CD4-positive, alpha-beta T cell treated with Interleukin-15 for 4 hours (primary cell): ENCODE results near the gene CREB3.

Experiments used
- DNase-seq: peaks from one replicate; pipeline ENCODE4 v3.0.0-alpha.2; 2020; ENCODE audit warnings: low spot score

The CREB3 gene

DNA sequence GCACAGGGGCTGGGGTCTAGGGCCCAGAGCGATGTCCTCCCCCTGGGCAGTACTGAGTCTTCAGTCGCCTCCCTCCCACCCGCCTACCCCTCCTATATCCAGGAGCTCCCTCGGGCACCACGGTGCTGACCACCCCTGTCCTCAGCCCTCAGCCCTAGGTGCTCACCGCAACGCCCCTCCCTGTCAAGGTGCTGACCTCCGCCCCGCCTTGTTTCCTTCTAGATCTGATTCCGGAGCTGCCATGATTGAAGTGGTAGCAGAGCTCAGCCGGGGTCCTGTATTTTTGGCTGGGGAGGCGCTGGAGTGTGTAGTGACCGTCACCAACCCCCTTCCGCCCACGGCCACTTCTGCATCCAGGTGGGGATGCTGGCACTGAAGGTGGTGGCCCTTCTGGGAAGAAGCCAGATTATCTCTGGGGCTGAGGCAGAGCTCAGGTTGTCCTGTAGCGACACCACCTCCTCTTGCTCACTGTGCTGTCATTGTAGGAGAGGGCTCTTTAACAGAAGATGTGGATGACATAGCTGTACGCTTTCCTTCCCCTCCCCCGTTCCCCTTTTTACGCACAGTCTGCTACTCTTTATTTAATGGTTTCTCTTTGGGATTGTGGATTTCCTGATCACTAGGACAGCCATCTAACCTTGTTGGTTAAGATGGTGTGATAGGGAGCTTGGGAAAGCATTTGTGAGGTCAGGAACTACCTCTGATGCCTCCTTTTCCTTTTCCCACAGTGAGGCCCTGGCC lies 17.2 kb downstream of the CREB3 start:
- peak; percentile 41 for DNase-seq

DNA sequence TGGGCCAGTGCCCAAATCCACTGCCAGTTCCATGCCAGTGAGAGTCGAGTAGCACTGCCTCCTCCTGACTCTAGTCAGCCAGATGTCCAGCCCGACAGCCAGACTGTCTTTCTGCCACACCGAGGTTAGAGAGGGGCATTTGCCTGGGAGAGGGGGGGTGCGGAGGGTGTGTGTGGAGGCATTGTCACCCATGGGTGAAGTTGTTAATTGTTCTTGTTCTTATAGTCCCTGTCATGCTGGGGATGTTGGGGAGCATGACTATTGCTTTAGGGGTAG lies 17.7 kb downstream of the CREB3 start:
- no peak for DNase-seq

DNA sequence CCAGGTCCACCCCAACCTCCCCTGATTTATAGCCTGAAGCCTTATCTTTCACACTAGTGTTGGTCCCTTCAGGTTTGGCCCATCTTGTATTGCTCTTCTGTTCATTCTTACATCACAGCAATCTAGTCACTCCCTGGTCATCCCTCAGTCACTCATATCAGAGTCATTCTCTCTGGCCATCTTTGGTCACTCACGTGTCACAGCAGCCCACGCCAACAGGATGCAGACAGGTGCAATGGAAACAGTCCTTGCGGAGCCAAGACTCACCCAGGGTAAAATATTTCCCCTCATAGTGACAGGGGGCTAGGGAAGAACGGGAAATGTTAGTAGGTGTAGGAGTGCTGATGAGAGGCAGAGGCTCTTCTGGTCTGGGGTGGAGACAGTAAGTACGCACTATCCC lies 21.0 kb downstream of the CREB3 start:
- DNase-seq: no peak

DNA sequence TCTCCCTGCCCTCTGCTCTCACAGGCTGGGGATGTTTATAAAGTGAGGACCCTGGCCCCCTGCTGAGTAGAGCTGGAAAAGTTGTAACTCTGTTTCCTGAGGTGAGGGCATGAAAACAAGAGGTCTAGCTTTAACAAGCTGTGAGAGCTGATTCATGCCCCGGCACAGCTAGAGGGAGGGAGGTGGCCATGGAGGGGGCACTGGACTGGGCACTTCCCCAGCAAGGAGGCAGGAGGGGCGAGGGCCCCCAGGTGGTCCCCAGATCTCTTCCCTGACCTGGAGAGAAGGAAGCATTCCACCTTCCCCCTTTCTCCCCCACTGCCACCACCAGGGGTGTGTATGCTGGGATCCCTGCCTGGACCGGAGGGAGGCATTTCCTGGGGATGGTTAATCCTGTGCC lies 21.8 kb downstream of the CREB3 start, which contains the start of gene MSMP:
MSMP (minus strand) TSS at position 13 of the 400 bp plus-strand sequence. CDS start 147 bp downstream, outside the sequence.
- no peak for DNase-seq

DNA sequence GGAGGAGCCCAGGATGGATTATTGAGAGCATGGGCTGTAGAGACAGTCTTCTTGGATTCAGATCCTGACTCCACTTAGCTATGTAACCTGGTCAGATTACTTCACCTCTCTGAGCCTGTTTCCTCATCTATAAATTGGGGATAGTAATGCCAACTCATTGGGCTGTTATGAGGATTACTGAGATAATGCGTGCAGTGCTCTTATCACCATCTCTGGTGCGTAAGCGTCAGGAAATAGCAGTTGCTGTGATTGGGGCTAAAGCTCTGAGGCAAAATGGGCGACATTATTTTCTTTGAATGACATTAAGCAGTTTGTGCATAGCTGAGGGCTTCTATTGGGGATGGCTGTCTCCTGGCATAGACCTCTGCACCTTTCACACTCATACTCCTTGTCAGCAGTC lies 22.6 kb downstream of the CREB3 start:
- no peak for DNase-seq

DNA sequence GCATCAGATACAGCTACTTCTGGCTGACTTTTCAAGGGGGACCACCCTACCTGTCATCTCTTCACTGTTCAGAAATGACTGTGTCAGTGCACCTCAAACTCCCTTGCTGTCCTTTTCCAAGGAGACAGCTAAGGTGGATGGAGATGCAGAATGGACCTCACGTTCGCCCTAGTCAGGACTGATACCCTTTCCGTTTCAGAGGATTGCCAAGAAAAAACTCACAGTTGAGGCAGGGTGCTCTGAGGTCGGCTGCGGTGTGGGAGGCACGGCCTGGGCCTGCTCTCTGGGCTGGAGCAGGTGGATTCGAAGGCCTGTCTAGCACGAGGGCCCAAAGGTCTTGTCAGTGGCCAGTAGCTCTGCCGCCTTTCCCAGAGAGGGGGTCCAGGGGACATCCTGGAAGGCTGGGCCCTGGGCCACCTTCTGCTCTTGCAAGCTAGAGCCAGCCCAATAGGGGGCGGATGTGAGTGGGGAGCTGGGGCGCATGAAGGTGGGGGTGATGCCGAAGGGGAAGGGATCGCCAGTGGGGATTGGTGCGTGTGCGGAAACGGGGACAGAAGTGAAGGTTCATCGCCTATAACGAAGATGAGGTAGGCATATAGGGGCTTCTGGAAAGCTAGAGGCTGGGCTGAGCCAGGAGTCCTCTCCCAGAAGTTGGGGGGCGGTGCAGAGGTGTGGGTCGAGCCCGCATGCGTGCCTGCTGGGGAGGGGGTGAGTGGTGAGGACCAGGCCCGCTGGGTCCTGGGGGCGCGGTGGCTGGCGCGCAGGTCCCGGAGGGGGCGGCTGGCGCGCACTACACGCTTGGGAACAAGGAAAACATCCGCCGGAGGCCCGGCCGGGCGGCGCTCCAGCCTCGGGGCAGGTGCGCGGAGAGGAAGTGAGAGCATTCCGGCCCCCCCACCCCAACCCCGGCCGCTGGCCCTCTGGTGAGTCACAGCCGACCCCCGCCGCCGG lies 24.1 kb downstream of the CREB3 start:
- peak; percentile 76 for DNase-seq

DNA sequence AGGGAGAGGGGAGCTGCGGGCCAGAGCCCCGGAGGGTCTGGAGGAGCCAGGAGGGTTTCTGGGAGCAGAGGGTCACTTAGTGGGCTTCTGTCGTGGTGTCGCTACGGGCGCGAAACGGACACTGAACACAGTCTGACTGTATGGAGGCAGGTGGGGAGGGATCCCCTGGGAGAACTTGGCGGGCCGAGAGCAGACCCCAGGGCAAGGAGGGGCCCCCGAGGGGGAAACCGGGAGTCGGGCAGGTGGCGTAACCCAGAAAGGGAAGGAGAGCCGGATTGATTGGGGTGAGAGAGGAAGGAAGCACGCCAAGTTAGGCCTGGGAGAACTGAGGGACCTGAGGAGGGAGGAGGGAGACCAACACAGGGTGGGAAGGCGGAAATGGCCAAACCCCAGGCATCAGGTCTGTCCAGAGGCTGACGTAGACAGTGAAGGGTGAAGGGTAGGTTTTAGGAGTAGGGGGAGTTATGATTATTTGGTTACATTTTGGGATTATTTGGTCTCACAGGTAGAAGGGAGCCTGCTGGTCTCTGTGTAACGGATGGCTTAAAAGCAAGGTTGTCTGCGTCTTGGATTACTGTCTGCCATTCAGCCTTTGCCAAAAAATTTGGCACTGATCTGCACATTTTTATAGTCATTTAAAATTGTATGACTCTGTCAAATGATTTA lies 24.9 kb downstream of the CREB3 start:
- no peak for DNase-seq

DNA sequence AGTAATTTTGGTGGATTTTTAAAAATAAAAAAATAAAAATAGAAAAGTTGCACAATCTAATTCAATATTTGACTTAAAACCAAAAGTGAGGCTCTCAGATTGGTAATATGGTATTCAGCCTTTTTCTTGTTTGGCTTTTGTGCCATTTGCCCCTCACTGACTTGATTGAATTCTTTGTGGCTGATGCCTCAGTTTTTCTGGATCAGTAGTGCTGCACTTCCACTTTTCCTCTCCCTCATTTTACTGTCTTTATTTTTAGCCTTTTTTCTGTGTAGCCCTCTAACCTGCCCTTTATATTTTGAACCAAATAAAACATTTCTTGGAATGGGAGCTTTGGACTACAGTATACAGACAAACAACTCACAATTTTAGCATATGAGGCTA lies 25.4 kb downstream of the CREB3 start:
- no peak for DNase-seq

DNA sequence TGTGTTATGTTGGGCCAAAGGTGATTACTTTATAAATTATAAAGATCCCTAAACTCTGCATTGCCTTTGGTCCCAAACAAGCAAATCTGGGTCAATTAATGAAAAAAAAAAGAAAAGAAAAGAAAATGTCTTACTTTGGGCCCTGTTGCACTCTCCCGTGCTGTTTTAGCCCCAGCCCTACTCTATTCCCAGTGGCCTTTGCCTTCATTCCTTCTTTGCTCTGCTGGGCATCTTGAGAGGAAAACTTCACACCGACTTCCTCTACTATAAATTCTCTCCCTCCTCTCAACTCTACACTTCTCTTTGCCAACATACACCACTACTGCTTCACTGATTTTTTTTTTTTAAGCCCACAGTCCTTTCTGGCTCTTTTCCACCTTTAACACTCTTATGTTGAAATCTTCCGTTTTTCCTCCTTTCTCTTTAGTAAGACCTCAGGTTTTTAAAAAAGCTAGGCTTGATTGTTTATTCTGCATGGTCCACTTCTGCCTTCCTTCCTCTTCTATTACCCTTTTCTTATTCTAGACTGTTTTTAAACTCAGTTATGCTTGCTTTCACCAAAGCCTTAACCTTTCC lies 26.1 kb downstream of the CREB3 start:
- no peak for DNase-seq

DNA sequence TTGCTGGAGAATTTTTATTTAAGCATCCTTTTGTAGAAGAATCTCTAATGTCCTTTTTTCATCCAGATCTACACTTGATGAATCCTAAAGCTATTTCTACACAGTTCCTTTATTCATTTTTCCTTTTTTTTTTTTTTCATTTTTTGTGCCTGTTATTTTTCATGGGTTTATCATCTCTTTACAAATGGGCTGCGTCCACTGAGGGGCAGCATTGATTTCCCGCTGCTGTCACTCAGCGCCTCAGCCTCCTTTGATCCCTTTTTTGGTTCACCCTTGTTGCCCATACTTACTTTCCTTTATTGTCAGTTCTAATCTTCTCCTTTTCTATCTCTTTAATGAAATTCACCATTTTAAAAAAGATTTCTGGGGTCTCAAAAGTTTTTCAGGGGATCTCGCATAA lies 27.3 kb downstream of the CREB3 start:
- no peak for DNase-seq

DNA sequence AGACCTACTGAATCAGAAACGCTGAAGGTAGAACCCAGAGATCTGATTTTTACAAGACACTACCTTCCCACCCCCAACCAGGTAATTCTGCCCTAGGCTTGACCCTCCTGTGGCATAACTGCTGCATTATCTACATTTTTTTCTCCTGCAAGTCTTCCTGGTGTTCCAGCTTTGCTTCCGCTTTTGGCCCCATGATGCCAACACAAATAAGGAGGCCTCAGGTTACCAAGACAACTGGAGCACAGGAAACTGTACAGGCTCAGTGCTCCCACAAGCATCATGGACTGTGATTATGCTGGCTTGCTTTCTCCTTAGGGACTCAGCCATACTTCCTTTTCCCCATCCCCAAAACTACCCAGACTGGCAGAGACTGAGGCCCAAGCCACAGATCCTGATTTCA lies 28.2 kb downstream of the CREB3 start:
- no peak for DNase-seq

DNA sequence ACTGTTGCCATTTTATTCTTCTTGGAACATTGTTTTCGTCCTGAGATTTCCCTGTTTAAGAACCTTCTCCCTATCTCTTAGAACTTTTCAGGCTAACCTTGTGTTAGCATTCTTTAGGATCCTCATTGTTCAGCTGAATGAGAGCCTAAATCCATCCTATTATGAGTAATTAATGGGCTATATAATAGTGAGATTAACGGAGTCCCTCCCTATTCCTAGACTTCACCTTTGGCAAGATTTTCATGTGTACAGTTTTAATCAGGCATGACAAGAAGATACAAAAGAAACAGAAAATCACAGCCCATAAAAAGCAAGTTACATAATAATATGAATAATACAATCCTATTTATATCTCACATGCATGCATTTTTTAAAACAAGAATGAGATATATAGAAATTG lies 30.7 kb downstream of the CREB3 start:
- no peak for DNase-seq

DNA sequence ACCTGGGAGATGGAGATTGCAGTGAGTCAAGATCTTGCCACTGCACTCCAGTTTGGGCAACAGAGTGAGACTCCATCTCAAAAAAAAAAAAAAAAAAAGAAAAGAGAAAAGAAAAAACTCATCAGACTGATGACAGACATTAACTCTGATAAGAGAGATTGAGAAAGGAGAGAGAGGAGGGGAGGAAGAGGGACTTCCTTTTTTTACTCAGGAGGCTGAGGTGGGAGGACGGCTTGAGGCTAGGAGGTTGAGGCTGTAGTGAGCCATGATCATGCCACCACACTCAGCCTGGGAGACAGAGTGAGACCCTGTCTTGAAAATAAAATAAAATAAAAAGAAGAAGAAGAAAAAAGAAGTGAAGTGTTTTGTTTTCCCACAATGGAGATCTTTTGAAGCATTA lies 31.3 kb downstream of the CREB3 start:
- no peak for DNase-seq

DNA sequence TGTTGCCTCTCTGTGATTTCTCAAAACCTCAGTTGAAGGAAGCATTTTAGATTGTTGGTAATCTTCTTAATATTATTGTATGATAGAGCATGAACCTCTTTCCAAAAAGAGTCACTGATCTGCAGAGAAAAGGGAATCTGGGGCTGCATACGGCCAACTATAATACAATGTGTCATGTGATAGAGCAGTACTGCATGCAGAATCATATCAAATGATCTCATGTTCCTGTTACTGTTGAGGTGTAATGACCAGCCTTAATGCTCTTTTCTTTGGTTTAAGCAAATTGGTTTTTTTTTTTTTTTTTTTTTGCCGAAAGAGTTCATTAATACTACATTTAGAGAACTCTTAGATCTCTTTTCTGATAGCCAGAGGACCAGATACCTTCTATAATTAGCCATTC lies 34.5 kb downstream of the CREB3 start:
- no peak for DNase-seq

DNA sequence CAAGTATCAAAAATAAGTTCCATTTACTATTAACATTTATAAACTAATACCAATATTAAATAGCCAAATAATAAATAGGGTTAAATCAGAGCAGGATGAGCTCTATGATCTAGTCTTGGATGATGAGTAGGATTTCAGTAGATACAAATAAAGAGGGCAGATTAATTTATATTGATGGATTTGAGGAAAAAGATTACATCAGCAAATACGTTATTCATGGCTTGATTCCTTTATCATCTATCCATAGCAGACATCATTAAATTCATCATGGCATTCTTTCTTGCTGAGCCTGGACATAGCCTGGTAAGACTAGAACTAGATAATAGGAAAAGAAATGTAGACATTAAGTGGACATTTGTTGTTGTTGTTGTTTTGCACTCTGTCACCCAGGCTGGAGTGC lies 35.0 kb downstream of the CREB3 start:
- no peak for DNase-seq

DNA sequence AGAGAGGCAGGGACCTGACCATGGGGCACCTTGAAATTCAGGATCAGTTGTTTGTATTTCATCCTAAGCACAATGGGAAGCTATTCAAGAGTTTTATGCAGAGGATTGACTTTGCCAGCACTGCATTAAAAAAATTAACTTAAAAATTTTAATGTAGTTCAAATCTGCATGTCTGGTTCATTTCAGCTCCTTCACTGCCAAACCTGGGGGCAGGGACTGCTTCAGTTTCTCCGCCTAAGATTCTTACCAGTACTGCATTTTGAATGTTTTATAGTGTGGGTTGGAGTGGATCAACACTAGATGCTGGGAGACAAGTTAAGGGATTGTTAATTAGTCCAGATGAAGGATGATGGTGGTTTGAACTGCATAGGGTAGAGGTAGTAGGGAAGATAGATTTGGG lies 37.3 kb downstream of the CREB3 start:
- DNase-seq: no peak

DNA sequence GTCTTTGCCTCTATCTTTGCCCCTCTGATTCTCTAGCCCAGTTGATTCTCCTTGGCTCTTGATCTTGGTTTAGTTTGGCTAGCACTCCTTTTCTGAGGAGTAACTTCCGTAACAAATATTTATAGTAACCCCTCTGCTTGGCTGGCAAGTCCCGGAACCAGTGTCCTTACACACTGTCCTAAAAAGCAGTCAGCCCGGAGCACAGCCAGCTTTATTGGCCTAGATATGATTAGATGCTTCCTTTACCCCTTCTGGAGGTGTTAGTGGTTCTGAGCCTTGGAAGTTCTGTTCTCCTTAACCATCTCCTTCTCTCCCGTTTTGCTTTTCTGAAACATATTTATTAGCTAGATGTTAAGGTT lies 38.6 kb downstream of the CREB3 start:
- DNase-seq: no peak

DNA sequence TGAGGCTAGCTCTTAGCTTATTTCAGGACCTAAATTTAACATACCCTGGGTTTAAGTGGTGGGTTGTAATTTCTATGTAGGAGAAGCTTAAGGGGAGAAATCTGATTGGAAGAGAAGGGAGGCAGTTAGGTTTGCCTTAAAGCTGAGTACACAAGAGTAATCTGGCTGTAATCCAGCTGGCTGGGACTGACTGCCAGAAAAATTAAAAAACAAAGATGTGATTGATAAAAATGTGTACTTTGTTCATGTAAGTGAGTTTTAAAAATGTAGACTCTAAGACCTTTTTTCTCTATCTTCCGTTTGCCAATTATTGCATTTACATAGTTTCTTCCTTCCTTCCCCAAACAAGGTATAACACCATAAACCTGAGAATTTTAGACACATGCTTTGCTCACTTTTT lies 39.1 kb downstream of the CREB3 start:
- no peak for DNase-seq

DNA sequence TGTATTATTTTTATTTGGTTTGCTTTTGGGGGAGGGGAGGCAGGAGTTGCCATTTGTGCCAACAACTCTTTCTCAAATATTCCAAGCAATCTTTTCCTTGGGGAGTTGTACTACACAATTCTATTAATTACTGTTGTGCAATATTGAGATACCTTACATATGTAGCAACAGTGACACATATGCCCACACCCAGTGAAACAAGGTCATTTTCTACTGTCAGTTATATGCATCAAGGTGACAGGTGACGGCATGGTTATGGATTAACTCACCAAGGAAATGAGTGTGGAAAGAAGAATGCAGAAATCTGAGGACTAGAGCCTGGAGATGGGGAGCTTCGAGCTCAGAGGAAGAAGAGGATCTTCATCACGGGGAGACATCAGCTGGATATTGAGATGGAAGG lies 39.5 kb downstream of the CREB3 start:
- DNase-seq: no peak

DNA sequence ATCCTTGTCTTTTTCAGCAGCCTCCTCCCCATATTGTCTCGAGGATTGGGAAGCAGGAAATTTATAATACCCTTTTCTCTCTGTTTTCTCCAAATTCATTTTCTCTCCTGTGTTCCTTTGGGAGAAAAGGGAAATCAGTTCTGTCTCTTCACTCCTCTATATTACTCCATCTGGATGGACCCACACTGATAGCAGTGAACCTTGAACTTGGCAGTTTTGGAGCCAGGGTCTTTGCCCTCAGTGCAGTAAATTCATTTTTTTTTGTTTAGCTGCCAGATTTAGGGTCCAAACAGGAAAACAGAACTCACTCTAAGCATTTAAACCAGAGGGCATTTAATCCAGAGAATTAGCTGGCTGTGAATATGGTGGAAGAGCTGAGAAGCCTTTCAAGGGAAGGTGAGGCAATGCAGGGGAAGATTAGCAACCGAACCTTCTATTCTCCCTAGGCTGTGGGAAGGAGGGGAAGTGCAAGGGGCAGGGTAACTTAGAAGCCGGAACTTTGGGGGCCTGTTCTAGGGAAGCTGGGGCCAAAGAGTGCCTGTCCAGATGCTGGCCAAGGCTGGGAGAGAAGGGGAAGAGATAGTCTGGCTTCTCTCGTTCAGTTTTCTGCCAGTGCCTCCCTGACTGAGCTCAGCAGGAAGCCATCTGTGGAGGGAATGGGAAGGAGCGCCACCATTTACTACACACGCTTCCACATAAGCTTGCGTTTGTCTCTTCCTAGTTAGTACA lies 42.6 kb downstream of the CREB3 start:
- no peak for DNase-seq

DNA sequence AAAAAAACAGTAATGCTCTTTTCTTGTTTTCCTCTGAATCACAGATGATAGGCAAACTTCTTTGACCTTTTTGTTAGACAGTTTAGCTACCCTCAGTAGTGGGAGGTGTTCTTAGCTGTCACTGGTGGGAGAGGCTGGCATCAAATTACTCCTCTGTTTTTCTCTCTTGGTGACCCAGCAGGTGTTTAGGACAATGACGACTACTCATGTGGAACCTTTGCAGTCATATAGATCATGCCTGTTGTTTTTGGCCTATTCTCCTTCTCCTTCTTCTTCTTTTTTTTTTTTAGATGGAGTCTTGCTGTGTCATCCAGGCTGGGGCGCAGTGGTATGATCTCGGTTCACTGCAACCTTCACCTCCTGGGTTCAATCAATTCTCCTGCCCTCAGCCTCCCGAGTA lies 43.6 kb downstream of the CREB3 start:
- no peak for DNase-seq

DNA sequence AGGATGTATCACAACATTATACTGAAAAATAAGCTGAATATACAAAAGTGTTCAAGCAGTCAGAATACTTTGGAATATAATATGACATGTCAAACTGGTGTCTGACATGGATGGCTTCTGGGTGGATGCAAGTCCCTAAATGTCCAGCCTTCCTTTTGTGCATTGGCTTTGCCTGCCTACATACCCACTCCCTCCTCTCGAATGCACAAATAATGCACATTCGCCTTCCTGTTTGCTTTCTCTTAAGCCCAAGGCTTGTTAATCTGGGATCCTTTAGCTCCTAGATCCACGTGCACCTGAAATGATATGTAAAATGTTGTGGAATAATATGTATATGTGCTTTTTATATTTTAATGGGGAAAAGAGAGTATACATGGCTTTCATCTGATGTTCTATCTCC lies 46.0 kb downstream of the CREB3 start:
- DNase-seq: no peak
